Testis (tissue), 2 donors: Measurements from ENCODE around the gene AFF1.

Experiments
- POLR2A ChIP-seq: fragments of 450-650 bp; IDR thresholded peaks from one replicate; pipeline ENCODE4 v1.6.1; 2017; ENCODE audit warnings: antibody characterized with exemption, mild to moderate bottlenecking, moderate library complexity
- TF ChIP-seq, protein P1 (sequence below), 3 experiments: fragments of 450-650 bp in 2 of 3; fragments of 200-600 bp in 1 of 3; sonication (generic) in 1 of 3; IDR thresholded peaks; one replicate each; pipeline ENCODE4 v1.5.1; 2016 to 2019; ENCODE audit warnings: antibody characterized with exemption in 3 of 3, mild to moderate bottlenecking in 2 of 3, moderate library complexity in 1 of 3

DNA sequence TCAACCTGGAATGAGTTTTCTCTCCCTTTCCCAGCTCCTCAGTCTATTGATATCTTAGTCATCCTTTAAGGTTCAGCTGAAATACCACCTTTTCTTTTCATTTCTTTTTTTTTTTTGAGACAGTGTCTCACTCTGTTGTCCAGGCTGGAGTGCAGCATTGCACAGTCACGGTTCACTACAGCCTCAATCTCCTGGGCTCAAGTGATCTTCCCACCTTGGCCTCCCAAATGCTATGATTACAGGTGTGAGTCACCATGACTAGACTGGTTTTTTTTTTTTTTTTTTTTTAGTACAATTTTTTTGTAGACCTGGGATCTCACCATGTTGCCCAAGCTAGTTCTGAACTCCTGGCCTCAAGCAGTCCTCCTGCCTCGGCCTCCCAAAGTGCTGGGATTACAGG is 28.9 kb downstream of the AFF1 start:
- TF ChIP-seq, protein P1, sequence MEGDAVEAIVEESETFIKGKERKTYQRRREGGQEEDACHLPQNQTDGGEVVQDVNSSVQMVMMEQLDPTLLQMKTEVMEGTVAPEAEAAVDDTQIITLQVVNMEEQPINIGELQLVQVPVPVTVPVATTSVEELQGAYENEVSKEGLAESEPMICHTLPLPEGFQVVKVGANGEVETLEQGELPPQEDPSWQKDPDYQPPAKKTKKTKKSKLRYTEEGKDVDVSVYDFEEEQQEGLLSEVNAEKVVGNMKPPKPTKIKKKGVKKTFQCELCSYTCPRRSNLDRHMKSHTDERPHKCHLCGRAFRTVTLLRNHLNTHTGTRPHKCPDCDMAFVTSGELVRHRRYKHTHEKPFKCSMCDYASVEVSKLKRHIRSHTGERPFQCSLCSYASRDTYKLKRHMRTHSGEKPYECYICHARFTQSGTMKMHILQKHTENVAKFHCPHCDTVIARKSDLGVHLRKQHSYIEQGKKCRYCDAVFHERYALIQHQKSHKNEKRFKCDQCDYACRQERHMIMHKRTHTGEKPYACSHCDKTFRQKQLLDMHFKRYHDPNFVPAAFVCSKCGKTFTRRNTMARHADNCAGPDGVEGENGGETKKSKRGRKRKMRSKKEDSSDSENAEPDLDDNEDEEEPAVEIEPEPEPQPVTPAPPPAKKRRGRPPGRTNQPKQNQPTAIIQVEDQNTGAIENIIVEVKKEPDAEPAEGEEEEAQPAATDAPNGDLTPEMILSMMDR (IDR thresholded peaks at IDR 0.05): no peak
- TF ChIP-seq POLR2A: no peak
